ENCODE results near the gene CTNNBIP1. TPM values are rescaled to one million over a fixed set of nuclear protein-coding genes. Genes with fewer than 3 reads are reported as not detected.

CTNNBIP1 gene
- total and polyA plus RNA-seq, 8 donors, result 12.3 to 49.8 (median 35.2) TPM

- intact Hi-C loops (cut with DNase I; ENCODE audit: low total_unique reads), result no loop called here
- 33 to 66% (median 48%) methylated on average over 5 of the region's 5 CpGs for WGBS, 5 donors
- Histone ChIP-seq H3K4me1 (peaks cover 25 to 67% (median 43%) of the 10 kb centered on the region in 4 donors), H3K27ac (peak overlapping the region in 2 of 5 donors; percentile 3 to 64), H3K9me3 (no peaks in the 10 kb centered on the region), H3K27me3 (no peaks in the 10 kb centered on the region), H3K4me3 (no peak overlapping the region), H3K36me3 (no peaks in the 10 kb centered on the region)
- TF ChIP-seq POLR2A (IDR thresholded peaks at IDR 0.05), result no peak
- no peak for TF ChIP-seq POLR2AphosphoS5 (IDR thresholded peaks at IDR 0.05)
- TF ChIP-seq EP300 (IDR thresholded peaks at IDR 0.05), result no peak
- TF ChIP-seq CTCF (IDR thresholded peaks at IDR 0.05), result no peak
- DNase-seq, result no peak
These were observed 2.6 kb downstream of the CTNNBIP1 start for GRCh38 chr1:9907441-9907840.

GRCh38 chr1:9906466-9906865, 3.6 kb downstream of the CTNNBIP1 start:
- Histone ChIP-seq H3K27ac (no peak overlapping the region), H3K27me3 (no peaks in the 10 kb centered on the region), H3K4me1 (peaks cover 34 to 73% (median 49%) of the 10 kb centered on the region in 4 donors), H3K36me3 (no peaks in the 10 kb centered on the region), H3K4me3 (no peak overlapping the region), H3K9me3 (no peaks in the 10 kb centered on the region)
- DNase-seq, result no peak
- TF ChIP-seq CTCF (IDR thresholded peaks at IDR 0.05), result no peak
- TF ChIP-seq POLR2AphosphoS5 (IDR thresholded peaks at IDR 0.05), result no peak
- no peak for TF ChIP-seq EP300 (IDR thresholded peaks at IDR 0.05)
- TF ChIP-seq POLR2A (IDR thresholded peaks at IDR 0.05), result no peak
- intact Hi-C loops (cut with DNase I; ENCODE audit: low total_unique reads), result no loop called here
- 96 to 100% (median 96%) methylated on average over 2 of the region's 2 CpGs for WGBS, 5 donors

- Histone ChIP-seq H3K9me3 (no peaks in the 10 kb centered on the region), H3K27ac (no peak overlapping the region), H3K36me3 (no peaks in the 10 kb centered on the region), H3K4me3 (no peak overlapping the region), H3K4me1 (peaks cover 40 to 82% (median 56%) of the 10 kb centered on the region in 4 donors), H3K27me3 (no peaks in the 10 kb centered on the region)
- DNase-seq, result no peak
- 64 to 90% (median 86%) methylated on average over 4 of the region's 4 CpGs for WGBS, 5 donors
- TF ChIP-seq POLR2A (IDR thresholded peaks at IDR 0.05) (no peak), EP300 (IDR thresholded peaks at IDR 0.05) (no peak), POLR2AphosphoS5 (IDR thresholded peaks at IDR 0.05) (no peak), CTCF (IDR thresholded peaks at IDR 0.05) (no peak)
- intact Hi-C loops (cut with DNase I; ENCODE audit: low total_unique reads), result no loop called here
These were observed 5.1 kb downstream of the CTNNBIP1 start for GRCh38 chr1:9905010-9905409.

DNA sequence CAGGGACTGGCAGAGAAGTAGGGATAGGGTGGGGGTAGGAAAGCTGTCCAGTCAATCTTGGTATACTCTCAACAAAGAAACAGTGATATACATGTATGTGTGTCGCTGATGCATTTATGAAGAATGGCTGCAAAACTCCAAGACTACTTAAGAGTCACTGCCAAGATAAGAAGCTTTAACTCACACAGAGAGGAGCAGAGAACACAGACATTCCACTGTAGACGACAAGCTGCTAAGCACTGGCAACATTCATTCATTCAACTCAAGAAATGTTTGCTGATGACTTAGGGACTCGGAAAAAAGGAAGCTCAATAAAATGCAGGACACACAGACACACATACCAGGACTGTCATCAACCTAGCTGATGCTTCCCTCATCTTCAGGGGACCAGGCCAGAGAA, 5.5 kb downstream of the CTNNBIP1 start:
- intact Hi-C loops (cut with DNase I; ENCODE audit: low total_unique reads), result no loop called here
- H3K4me1 ChIP-seq, result peaks cover 40 to 86% (median 59%) of the 10 kb centered on the region in 4 donors
- no peak for DNase-seq
- H3K36me3 ChIP-seq, result no peaks in the 10 kb centered on the region
- 65 to 82% (median 77%) methylated on average over 3 of the region's 3 CpGs for WGBS, 5 donors
- no peaks in the 10 kb centered on the region for H3K9me3 ChIP-seq
- no peak overlapping the region for H3K27ac ChIP-seq
- H3K27me3 ChIP-seq, result no peaks in the 10 kb centered on the region
- TF ChIP-seq POLR2AphosphoS5 (IDR thresholded peaks at IDR 0.05) (no peak), POLR2A (IDR thresholded peaks at IDR 0.05) (no peak)
- H3K4me3 ChIP-seq, result no peak overlapping the region

DNA sequence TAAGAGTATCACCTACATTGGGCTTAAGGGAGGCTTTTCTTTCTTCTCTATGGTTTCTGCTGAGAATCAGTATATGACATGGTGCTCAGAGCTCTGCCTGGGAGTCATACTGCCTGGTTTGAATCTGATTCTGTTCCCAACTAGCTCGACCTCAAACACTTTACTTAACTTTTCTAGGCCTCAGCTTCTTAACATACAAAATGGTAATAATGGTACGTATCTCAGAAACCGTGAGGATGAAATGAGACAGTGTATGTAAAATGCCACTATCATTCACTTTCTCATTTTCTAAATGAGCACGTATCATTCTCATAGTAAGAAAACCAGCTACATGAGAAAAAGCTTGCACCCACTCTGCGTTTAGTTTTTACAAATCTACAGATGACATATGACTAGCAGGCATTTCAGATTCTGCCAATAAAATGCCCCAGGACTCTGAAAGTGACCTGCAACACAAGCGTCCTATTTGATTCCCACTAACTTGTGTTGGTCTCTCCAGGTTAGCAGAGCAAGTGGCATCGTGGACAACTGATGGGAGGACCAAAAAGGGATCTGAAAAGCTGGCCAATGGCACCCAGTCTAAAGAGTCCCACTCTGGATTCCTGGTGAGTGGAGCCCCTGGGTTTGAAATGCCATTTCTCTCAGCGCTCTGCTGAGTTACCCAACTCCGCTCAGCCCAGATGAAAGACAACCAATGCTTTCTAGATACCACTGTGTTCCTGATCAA, 6.1 kb downstream of the CTNNBIP1 start:
- WGBS, 5 donors, result 83 to 87% (median 85%) methylated on average over 9 of the region's 9 CpGs
- intact Hi-C loops (cut with DNase I; ENCODE audit: low total_unique reads), result no loop called here
- Histone ChIP-seq H3K9me3 (no peaks in the 10 kb centered on the region), H3K4me3 (no peak overlapping the region), H3K4me1 (peaks cover 34 to 82% (median 55%) of the 10 kb centered on the region in 4 donors), H3K27ac (peak overlapping the region in 2 of 5 donors; percentile 7 to 88), H3K36me3 (no peaks in the 10 kb centered on the region), H3K27me3 (no peaks in the 10 kb centered on the region)
- TF ChIP-seq CTCF (IDR thresholded peaks at IDR 0.05), result no peak
- TF ChIP-seq EP300 (IDR thresholded peaks at IDR 0.05), result no peak
- DNase-seq, result no peak
